Heart left ventricle (tissue), 13 donors: ENCODE data around the gene FAM184A.

Experiments
- CTCF ChIP-seq, 12 donors: fragments of 200-600 bp; sonication (generic) in 4 of 12; IDR thresholded peaks; one replicate each; pipeline versions ENCODE4 v1.5.0 to v1.8.0; 2018 to 2022; ENCODE audit warnings: antibody characterized with exemption in 12 of 12, mild to moderate bottlenecking in 5 of 12
- POLR2A ChIP-seq, 2 donors: fragments of 450-650 bp; IDR thresholded peaks; one replicate each; pipeline ENCODE4 v1.6.1; 2017; ENCODE audit warnings: antibody characterized with exemption in 2 of 2, mild to moderate bottlenecking in 2 of 2, moderate library complexity in 2 of 2
- donor health status: ischemic (EF 13 %, LVEDD 7.1; RV severe dilation, severe dysfunction).
- donor health status: DM: no; HTN: yes; CAD: no.
- donor health status: DM: no; HTN: no; CAD: no.
- donor health status: ischemic (EF 25% LVEDD 6.9; RV normal size, moderate dysfunction).
- donor health status: ischemic (EF 25% LVEDD 5.7; RV mildly dilated, moderate dysfunction).
- donor health status: ischemic (EF 35%, LVEDD 5.7; RV mildly dilated, moderate dysfunction).
- donor health status: nonischemic (EF 11% LVEDD 7.7; RV severe dilation, severe dysfunction).
- donor health status: DM: yes; HTN: yes; CAD: no.
- donor health status: PGD.
- donor health status: ischemic (EF 29% LVEDD 5.4; RV normal size, mild dysfunction).
- donor health status: nonischemic (EF 23%, LVEDD 6.1; RV moderate dilation, normal function).

- no peak for TF ChIP-seq CTCF (IDR thresholded peaks at IDR 0.05)
- no peak for TF ChIP-seq POLR2A (IDR thresholded peaks at IDR 0.05)
These were observed 4.5 kb upstream of the FAM184A start for GRCh38 chr6:119083007-119083406.
